ENCODE data around the gene LIN7B. TPM values are rescaled to one million over a fixed set of nuclear protein-coding genes. Genes with fewer than 3 reads are reported as not detected.

Gene LIN7B
- total and polyA plus RNA-seq, 9 of the 15 experiments (the other 6 are each of a cell fraction or from before 2014, with no cell fraction given) = 0.89 to 15.7 (median 4.0) TPM

- TF ChIP-seq, protein P1, sequence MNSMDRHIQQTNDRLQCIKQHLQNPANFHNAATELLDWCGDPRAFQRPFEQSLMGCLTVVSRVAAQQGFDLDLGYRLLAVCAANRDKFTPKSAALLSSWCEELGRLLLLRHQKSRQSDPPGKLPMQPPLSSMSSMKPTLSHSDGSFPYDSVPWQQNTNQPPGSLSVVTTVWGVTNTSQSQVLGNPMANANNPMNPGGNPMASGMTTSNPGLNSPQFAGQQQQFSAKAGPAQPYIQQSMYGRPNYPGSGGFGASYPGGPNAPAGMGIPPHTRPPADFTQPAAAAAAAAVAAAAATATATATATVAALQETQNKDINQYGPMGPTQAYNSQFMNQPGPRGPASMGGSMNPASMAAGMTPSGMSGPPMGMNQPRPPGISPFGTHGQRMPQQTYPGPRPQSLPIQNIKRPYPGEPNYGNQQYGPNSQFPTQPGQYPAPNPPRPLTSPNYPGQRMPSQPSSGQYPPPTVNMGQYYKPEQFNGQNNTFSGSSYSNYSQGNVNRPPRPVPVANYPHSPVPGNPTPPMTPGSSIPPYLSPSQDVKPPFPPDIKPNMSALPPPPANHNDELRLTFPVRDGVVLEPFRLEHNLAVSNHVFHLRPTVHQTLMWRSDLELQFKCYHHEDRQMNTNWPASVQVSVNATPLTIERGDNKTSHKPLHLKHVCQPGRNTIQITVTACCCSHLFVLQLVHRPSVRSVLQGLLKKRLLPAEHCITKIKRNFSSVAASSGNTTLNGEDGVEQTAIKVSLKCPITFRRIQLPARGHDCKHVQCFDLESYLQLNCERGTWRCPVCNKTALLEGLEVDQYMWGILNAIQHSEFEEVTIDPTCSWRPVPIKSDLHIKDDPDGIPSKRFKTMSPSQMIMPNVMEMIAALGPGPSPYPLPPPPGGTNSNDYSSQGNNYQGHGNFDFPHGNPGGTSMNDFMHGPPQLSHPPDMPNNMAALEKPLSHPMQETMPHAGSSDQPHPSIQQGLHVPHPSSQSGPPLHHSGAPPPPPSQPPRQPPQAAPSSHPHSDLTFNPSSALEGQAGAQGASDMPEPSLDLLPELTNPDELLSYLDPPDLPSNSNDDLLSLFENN (IDR thresholded peaks at IDR 0.05; ENCODE audit: low read depth in 2 of 2, low read length in 2 of 2) = no peak
- TF ChIP-seq CREB3 (tag; conservative IDR thresholded peaks at IDR 0.05; ENCODE audit: low read depth) (no peak), MCM3 (IDR thresholded peaks at IDR 0.05) (no peak), ZNF395 (CRISPR knock-in tag; IDR thresholded peaks at IDR 0.05) (peak; percentile 84; the same call in 1 of the 2 replicates), BRD4 (IDR thresholded peaks at IDR 0.05) (peak; percentile 38; the same call in 1 of the 2 replicates), ZFPM2 (CRISPR knock-in tag; IDR thresholded peaks at IDR 0.05) (no peak), ID3 (CRISPR knock-in tag; IDR thresholded peaks at IDR 0.05) (no peak), ID3 (tag; IDR thresholded peaks at IDR 0.05) (peak; percentile 90), MIER1 (IDR thresholded peaks at IDR 0.05; ENCODE audit: low read depth) (no peak; the same call in 1 of the 2 replicates), ZNF668 (CRISPR knock-in tag; IDR thresholded peaks at IDR 0.05) (no peak), NFIX (CRISPR knock-in tag; IDR thresholded peaks at IDR 0.05; ENCODE audit: low read depth) (no peak), POLR2B (IDR thresholded peaks at IDR 0.05; ENCODE audit: low read depth, partially characterized antibody) (peak; percentile 38), KDM5B (IDR thresholded peaks at IDR 0.05; ENCODE audit: insufficient replicate concordance, low read depth, low read length) (peak; percentile 67), ZNF696 (CRISPR knock-in tag; conservative IDR thresholded peaks at IDR 0.05) (no peak), CBX8 (IDR thresholded peaks at IDR 0.05; ENCODE audit: borderline replicate concordance, extremely low read depth, low read depth, low read length, poor library complexity, severe bottlenecking) (no peak), SIN3B (IDR thresholded peaks at IDR 0.05; ENCODE audit: low read depth) (no peak), U2AF2 (optimal IDR thresholded peaks at IDR 0.05; ENCODE audit: low read depth, low read length) (no peak), ZC3H11A (IDR thresholded peaks at IDR 0.05; ENCODE audit: low read depth, low read length) (no peak)
- TF ChIP-seq, protein P2, sequence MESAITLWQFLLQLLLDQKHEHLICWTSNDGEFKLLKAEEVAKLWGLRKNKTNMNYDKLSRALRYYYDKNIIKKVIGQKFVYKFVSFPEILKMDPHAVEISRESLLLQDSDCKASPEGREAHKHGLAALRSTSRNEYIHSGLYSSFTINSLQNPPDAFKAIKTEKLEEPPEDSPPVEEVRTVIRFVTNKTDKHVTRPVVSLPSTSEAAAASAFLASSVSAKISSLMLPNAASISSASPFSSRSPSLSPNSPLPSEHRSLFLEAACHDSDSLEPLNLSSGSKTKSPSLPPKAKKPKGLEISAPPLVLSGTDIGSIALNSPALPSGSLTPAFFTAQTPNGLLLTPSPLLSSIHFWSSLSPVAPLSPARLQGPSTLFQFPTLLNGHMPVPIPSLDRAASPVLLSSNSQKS (CRISPR knock-in tag; IDR thresholded peaks at IDR 0.05) = no peak
Observed at GRCh38 chr19:49118565-49119410, 4.6 kb downstream of the LIN7B start, which contains the start of gene C19orf73 (continued).
